GM23338 (cell line): Measurements from ENCODE around the gene CD22. TPM values are rescaled to one million over a fixed set of nuclear protein-coding genes. Genes with fewer than 3 reads are reported as not detected.
"Not testable (repeated sequence)": the region's sequence is repeated elsewhere in the genome, so short reads cannot be mapped to it uniquely, and the experiment has no call there.

ENCODE experiments used
- ATAC-seq: fragments of 200-7000 bp; cut with Tn5 transposase; 3 replicates; pipeline ENCODE4 v1.9.1; 2020
- DNase-seq: peaks from one replicate; pipeline ENCODE4 v3.0.0-alpha.2; 2015; ENCODE audit warnings: low spot score
- H2AFZ ChIP-seq: fragments of 200-600 bp; sonication (generic); 2 replicates; pipeline ENCODE4 v1.8.0; 2016; ENCODE audit warnings: antibody characterized with exemption, mild to moderate bottlenecking, moderate library complexity
- H3F3A ChIP-seq: fragments of 200-600 bp; sonication (generic); replicated peaks from 2 replicates; pipeline ENCODE4 v1.8.0; 2017; ENCODE audit warnings: antibody characterized with exemption, mixed run types, low read depth
- H3K27ac ChIP-seq: fragments of 200-600 bp; sonication (generic); 2 replicates; pipeline ENCODE4 v1.6.1; 2016; ENCODE audit warnings: low read depth
- H3K27me3 ChIP-seq: fragments of 200-600 bp; sonication (generic); 2 replicates; pipeline ENCODE4 v1.8.0; 2016; ENCODE audit warnings: mild to moderate bottlenecking, mixed run types, moderate library complexity; ENCODE audit not compliant: insufficient read depth
- H3K36me3 ChIP-seq: fragments of 200-600 bp; sonication (generic); 2 replicates; pipeline ENCODE4 v1.8.0; 2016; ENCODE audit warnings: mild to moderate bottlenecking; ENCODE audit not compliant: insufficient read depth
- H3K4me1 ChIP-seq: fragments of 200-600 bp; sonication (generic); 2 replicates; pipeline ENCODE4 v1.8.0; 2016; ENCODE audit warnings: mild to moderate bottlenecking, moderate library complexity; ENCODE audit not compliant: insufficient read depth
- H3K4me2 ChIP-seq: fragments of 200-600 bp; sonication (generic); 2 replicates; pipeline ENCODE4 v1.7.1; 2017; ENCODE audit warnings: mixed run types
- H3K4me3 ChIP-seq: fragments of 200-600 bp; sonication (generic); 2 replicates; pipeline ENCODE4 v1.6.1; 2016; ENCODE audit warnings: mixed run types
- H3K79me2 ChIP-seq: fragments of 200-600 bp; sonication (generic); replicated peaks from 2 replicates; pipeline ENCODE4 v1.8.0; 2017; ENCODE audit warnings: mild to moderate bottlenecking; ENCODE audit not compliant: insufficient read depth
- H3K9me2 ChIP-seq: fragments of 200-600 bp; sonication (generic); 2 replicates; pipeline ENCODE4 v1.8.0; 2017; ENCODE audit not compliant: insufficient read depth
- H4K20me1 ChIP-seq: fragments of 200-600 bp; sonication (generic); replicated peaks from 2 replicates; pipeline ENCODE4 v1.8.0; 2017; ENCODE audit warnings: mild to moderate bottlenecking; ENCODE audit not compliant: insufficient read depth
- H3K27ac Mint-ChIP-seq: 2 replicates; pipeline ENCODE4 v1.8.0; 2020; ENCODE audit warnings: inconsistent platforms, mild to moderate bottlenecking, moderate library complexity, mixed read lengths
- H3K27me3 Mint-ChIP-seq: 3 replicates; pipeline ENCODE4 v1.8.0; 2022; ENCODE audit warnings: low read depth, mild to moderate bottlenecking, moderate library complexity, mixed read lengths, inconsistent platforms; ENCODE audit not compliant: insufficient read depth, poor library complexity
- H3K36me3 Mint-ChIP-seq: 3 replicates; pipeline ENCODE4 v1.8.0; 2021; ENCODE audit warnings: low read depth, mild to moderate bottlenecking, inconsistent platforms, moderate library complexity, mixed read lengths
- H3K4me1 Mint-ChIP-seq: 3 replicates; pipeline ENCODE4 v1.8.0; 2020; ENCODE audit warnings: mild to moderate bottlenecking, inconsistent platforms, mixed read lengths
- H3K4me3 Mint-ChIP-seq: 3 replicates; pipeline ENCODE4 v1.8.0; 2021; ENCODE audit warnings: moderate library complexity, mild to moderate bottlenecking, inconsistent platforms, mixed read lengths
- H3K9me3 Mint-ChIP-seq: 3 replicates; pipeline ENCODE4 v1.8.0; 2020; ENCODE audit warnings: moderate library complexity, mild to moderate bottlenecking, inconsistent platforms, mixed read lengths
- CREB1 ChIP-seq: fragments of 250-450 bp; sonication (Bioruptor Pico); IDR thresholded peaks from 2 replicates; pipeline ENCODE4 v1.5.0; 2020; ENCODE audit warnings: low read depth, mild to moderate bottlenecking, moderate library complexity
- EZH2 ChIP-seq: fragments of 200-600 bp; sonication (generic); IDR thresholded peaks from one replicate; pipeline ENCODE4 v1.8.0; 2017; ENCODE audit warnings: antibody characterized with exemption, mild to moderate bottlenecking, low read depth; ENCODE audit not compliant: unreplicated experiment
- EZH2phosphoT487 ChIP-seq: fragments of 200-600 bp; sonication (generic); IDR thresholded peaks from one replicate; pipeline ENCODE4 v1.8.1; 2018; ENCODE audit warnings: antibody characterized with exemption; ENCODE audit not compliant: unreplicated experiment
- NANOG ChIP-seq: IDR thresholded peaks from 2 replicates; pipeline ENCODE4 v1.6.1; 2016; ENCODE audit warnings: antibody characterized with exemption, borderline replicate concordance
- POLR2AphosphoS5 ChIP-seq: IDR thresholded peaks from 2 replicates; pipeline ENCODE4 v1.6.1; 2016; ENCODE audit warnings: antibody characterized with exemption, low read depth
- ZNF114 ChIP-seq: fragments of 250-450 bp; sonication (Bioruptor Pico); IDR thresholded peaks from 2 replicates; pipeline ENCODE4 v1.5.0; 2020; ENCODE audit warnings: mild to moderate bottlenecking, moderate library complexity
- polyA plus RNA-seq: library from polyadenylated mRNA; unstranded; fragments of >200 nt; fragmentation: Nextera tagmentation; extraction: Ambion mirVana; gene quantifications from 2 replicates; pipeline ENCODE4 v1.2.1, GENCODE V29; 2016
- total RNA-seq: library from RNA; depleted of rRNA; stranded (reverse); fragments of >200 nt; shearing (Covaris generic); gene quantifications from 2 replicates; pipeline ENCODE4 v1.2.3, GENCODE V29; 2014
- TF ChIP-seq, protein P1 (sequence below), 2 experiments: fragments of 200-600 bp in 1 of 2; sonication (generic) in 1 of 2; conservative IDR thresholded peaks; 2 replicates each; pipeline versions ENCODE4 v1.5.1 to v1.6.1; 2016 to 2017; ENCODE audit warnings: antibody characterized with exemption in 2 of 2, low read depth in 2 of 2, mild to moderate bottlenecking in 2 of 2, moderate library complexity in 1 of 2
- TF ChIP-seq, protein P2 (sequence below): IDR thresholded peaks from 2 replicates; pipeline ENCODE4 v1.6.1; 2016; ENCODE audit warnings: antibody characterized with exemption

Gene CD22
- total and polyA plus RNA-seq, 2 experiments from 2014 or later: 0.10 to 0.32 TPM

DNA sequence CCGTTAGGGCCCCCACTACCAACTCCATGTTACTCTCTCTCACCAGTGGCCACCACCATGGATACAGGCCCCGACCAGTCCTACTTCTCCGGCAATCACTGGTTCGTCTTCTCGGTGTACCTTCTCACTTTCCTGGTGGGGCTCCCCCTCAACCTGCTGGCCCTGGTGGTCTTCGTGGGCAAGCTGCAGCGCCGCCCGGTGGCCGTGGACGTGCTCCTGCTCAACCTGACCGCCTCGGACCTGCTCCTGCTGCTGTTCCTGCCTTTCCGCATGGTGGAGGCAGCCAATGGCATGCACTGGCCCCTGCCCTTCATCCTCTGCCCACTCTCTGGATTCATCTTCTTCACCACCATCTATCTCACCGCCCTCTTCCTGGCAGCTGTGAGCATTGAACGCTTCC, 29.8 kb downstream of the CD22 start:
- H3K4me2 ChIP-seq, H4K20me1 ChIP-seq, H3K27ac ChIP-seq, H3K4me1 Mint-ChIP-seq, H3K27me3 ChIP-seq, ATAC-seq, H2AFZ ChIP-seq, H3K79me2 ChIP-seq, H3F3A ChIP-seq, H3K36me3 ChIP-seq, H3K36me3 Mint-ChIP-seq, H3K27ac Mint-ChIP-seq, H3K4me3 Mint-ChIP-seq, DNase-seq, H3K9me2 ChIP-seq, H3K27me3 Mint-ChIP-seq, H3K9me3 Mint-ChIP-seq, H3K4me3 ChIP-seq, H3K4me1 ChIP-seq: not testable (repeated sequence)
- TF ChIP-seq, protein P1, sequence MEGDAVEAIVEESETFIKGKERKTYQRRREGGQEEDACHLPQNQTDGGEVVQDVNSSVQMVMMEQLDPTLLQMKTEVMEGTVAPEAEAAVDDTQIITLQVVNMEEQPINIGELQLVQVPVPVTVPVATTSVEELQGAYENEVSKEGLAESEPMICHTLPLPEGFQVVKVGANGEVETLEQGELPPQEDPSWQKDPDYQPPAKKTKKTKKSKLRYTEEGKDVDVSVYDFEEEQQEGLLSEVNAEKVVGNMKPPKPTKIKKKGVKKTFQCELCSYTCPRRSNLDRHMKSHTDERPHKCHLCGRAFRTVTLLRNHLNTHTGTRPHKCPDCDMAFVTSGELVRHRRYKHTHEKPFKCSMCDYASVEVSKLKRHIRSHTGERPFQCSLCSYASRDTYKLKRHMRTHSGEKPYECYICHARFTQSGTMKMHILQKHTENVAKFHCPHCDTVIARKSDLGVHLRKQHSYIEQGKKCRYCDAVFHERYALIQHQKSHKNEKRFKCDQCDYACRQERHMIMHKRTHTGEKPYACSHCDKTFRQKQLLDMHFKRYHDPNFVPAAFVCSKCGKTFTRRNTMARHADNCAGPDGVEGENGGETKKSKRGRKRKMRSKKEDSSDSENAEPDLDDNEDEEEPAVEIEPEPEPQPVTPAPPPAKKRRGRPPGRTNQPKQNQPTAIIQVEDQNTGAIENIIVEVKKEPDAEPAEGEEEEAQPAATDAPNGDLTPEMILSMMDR (conservative IDR thresholded peaks at IDR 0.05; ENCODE audit: low read depth in 2 of 2): peak; percentile 12 to 45; a peak in 2 of 4 replicates

DNA sequence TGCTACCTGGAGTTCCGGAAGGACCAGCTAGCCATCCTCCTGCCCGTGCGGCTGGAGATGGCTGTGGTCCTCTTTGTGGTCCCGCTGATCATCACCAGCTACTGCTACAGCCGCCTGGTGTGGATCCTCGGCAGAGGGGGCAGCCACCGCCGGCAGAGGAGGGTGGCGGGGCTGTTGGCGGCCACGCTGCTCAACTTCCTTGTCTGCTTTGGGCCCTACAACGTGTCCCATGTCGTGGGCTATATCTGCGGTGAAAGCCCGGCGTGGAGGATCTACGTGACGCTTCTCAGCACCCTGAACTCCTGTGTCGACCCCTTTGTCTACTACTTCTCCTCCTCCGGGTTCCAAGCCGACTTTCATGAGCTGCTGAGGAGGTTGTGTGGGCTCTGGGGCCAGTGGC, 30.4 kb downstream of the CD22 start:
- H3K4me1 Mint-ChIP-seq, H3K27ac Mint-ChIP-seq, ATAC-seq: not testable (repeated sequence)

DNA sequence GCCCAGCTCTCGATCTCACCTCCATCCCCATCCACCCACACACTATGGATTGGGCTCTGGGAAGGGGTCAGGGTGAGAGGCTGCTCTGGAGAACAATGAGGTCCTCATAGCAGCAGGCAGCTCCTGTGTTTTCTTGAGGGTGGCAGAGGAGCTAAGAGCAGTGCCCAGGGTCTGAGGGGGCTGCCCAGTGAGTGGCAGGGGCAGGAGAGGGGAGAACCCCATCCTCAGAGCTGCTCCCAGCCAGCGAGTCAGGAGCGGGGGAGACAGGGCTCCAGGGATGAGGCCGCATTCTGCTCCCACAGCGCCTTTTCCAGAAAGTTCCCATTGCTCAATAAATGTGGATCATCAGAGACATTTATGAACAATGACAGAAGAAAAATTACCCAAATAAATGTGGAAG, 31.1 kb downstream of the CD22 start:
- not testable (repeated sequence) for H3K36me3 ChIP-seq, H3K4me3 Mint-ChIP-seq, H3K4me1 ChIP-seq, H3K36me3 Mint-ChIP-seq, H4K20me1 ChIP-seq, H2AFZ ChIP-seq, H3K9me2 ChIP-seq, H3K27ac ChIP-seq, H3K4me3 ChIP-seq, H3K4me2 ChIP-seq, H3K9me3 Mint-ChIP-seq, H3K27ac Mint-ChIP-seq, H3K4me1 Mint-ChIP-seq, H3K27me3 Mint-ChIP-seq, H3K79me2 ChIP-seq, DNase-seq, H3K27me3 ChIP-seq, ATAC-seq, H3F3A ChIP-seq

More for the DNA sequence above, 30.4 kb downstream of the CD22 start:
- not testable (repeated sequence) for H4K20me1 ChIP-seq, H3K4me3 Mint-ChIP-seq, H3K4me2 ChIP-seq, H2AFZ ChIP-seq, H3K27me3 Mint-ChIP-seq, H3K79me2 ChIP-seq, H3F3A ChIP-seq, H3K27ac ChIP-seq, H3K36me3 Mint-ChIP-seq, H3K4me3 ChIP-seq, DNase-seq, H3K4me1 ChIP-seq, H3K36me3 ChIP-seq, H3K9me2 ChIP-seq, H3K27me3 ChIP-seq, H3K9me3 Mint-ChIP-seq

DNA sequence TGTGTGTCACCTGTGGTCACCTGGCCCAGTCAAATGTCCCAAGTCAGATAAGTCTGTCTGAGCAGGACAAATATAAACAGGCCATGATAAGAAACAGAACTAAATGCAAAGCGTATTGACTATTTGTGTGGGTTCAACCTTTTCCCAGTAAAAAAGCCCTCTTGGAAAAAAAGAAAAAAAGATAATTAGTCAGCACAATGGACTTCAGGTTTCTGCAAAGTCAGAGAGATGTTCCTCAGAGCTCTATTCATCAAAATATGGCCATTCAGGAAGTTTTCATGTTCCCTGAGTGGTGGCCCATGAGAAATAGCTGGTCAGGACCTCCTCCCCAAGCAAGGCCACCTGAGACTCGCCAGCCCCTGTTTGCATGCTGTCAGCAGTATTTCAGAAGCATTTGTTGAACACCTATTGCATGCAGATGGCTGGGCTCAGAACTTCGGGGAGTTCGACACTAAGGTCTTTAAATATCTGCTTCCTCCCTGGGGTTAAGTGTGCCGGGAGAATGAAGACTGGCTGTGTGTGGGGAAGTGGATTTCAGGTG, 32.0 kb downstream of the CD22 start:
- Histone ChIP-seq H3F3A (no peaks in the 10 kb centered on the region), H2AFZ (no peak overlapping the region), H3K4me3 (no peak overlapping the region), H3K79me2 (no peaks in the 10 kb centered on the region), H4K20me1 (no peaks in the 10 kb centered on the region), H3K27ac (no peak overlapping the region), H3K4me1 (no peaks in the 10 kb centered on the region), H3K4me2 (no peak overlapping the region), H3K36me3 (no peaks in the 10 kb centered on the region), H3K9me2 (no peaks in the 10 kb centered on the region), H3K27me3 (no peaks in the 10 kb centered on the region)
- ATAC-seq (no peak), DNase-seq (no peak)
- Mint-ChIP-seq H3K4me3 (no peak overlapping the region), H3K36me3 (no peaks in the 10 kb centered on the region), H3K4me1 (peaks cover 5% of the 10 kb centered on the region), H3K27ac (no peak overlapping the region), H3K9me3 (no peaks in the 10 kb centered on the region), H3K27me3 (peaks cover 2% of the 10 kb centered on the region)
- TF ChIP-seq CREB1 (CRISPR knock-in tag): no peak
- TF ChIP-seq, protein P2, sequence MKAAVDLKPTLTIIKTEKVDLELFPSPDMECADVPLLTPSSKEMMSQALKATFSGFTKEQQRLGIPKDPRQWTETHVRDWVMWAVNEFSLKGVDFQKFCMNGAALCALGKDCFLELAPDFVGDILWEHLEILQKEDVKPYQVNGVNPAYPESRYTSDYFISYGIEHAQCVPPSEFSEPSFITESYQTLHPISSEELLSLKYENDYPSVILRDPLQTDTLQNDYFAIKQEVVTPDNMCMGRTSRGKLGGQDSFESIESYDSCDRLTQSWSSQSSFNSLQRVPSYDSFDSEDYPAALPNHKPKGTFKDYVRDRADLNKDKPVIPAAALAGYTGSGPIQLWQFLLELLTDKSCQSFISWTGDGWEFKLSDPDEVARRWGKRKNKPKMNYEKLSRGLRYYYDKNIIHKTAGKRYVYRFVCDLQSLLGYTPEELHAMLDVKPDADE: no peak
- TF ChIP-seq EZH2: no peak
- no peak for TF ChIP-seq EZH2phosphoT487
- TF ChIP-seq POLR2AphosphoS5: no peak
- TF ChIP-seq ZNF114 (CRISPR knock-in tag): no peak
- TF ChIP-seq, protein P1 (conservative IDR thresholded peaks at IDR 0.05; ENCODE audit: low read depth in 2 of 2): no peak
- TF ChIP-seq NANOG: no peak
